Coronary artery (tissue), 2 donors: ENCODE measurements around the gene STK39.

Source experiments
- DNase-seq: peaks from one replicate; pipeline ENCODE4 v3.0.0-alpha.2; 2017; ENCODE audit warnings: low spot score
- H3K27ac ChIP-seq, 2 donors: fragments of 200-600 bp; sonication (generic); one replicate each; pipeline ENCODE4 v1.5.1; 2016 to 2019
- H3K4me3 ChIP-seq: fragments of 200-600 bp; sonication (generic); 2 replicates; pipeline ENCODE4 v1.5.1; 2016; ENCODE audit warnings: mild to moderate bottlenecking, moderate library complexity
- CTCF ChIP-seq: fragments of 200-600 bp; sonication (generic); IDR thresholded peaks from one replicate; pipeline ENCODE4 v1.5.1; 2019; ENCODE audit warnings: antibody characterized with exemption

The STK39 gene

DNA sequence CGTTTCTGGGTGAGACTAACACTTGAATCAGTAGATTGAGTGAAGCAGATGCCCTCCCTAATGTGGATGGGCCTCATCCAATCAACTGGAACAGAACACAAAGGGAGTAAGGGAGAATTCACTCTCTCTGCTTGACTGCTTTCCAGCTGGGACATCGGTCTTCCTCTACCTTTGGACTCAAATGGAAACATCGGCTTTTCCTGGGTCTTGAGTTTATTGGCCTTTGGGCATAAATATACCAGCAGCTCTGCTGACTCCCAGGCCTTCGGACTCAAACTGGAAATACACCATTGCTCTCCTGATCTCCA is 311.6 kb downstream of the STK39 start:
- no peak for TF ChIP-seq CTCF

GRCh38 chr2:167933097-167933814 is 314.1 kb downstream of the STK39 start:
- no peak overlapping the region for H3K27ac ChIP-seq
- no peak for TF ChIP-seq CTCF
- no peak overlapping the region for H3K4me3 ChIP-seq
- no peak for DNase-seq

More for the DNA sequence above, 311.6 kb downstream of the STK39 start:
- no peak overlapping the region for H3K4me3 ChIP-seq
- no peak overlapping the region for H3K27ac ChIP-seq
- DNase-seq, result no peak

- no peak overlapping the region for H3K4me3 ChIP-seq
- no peak for DNase-seq
- TF ChIP-seq CTCF, result no peak
- no peak overlapping the region for H3K27ac ChIP-seq
Observed at GRCh38 chr2:167932123-167932693, 315.2 kb downstream of the STK39 start.

- no peak for DNase-seq
- Histone ChIP-seq H3K4me3 (no peak overlapping the region), H3K27ac (no peak overlapping the region)
- no peak for TF ChIP-seq CTCF
Observed at GRCh38 chr2:167929484-167929883, 317.9 kb downstream of the STK39 start.

DNA sequence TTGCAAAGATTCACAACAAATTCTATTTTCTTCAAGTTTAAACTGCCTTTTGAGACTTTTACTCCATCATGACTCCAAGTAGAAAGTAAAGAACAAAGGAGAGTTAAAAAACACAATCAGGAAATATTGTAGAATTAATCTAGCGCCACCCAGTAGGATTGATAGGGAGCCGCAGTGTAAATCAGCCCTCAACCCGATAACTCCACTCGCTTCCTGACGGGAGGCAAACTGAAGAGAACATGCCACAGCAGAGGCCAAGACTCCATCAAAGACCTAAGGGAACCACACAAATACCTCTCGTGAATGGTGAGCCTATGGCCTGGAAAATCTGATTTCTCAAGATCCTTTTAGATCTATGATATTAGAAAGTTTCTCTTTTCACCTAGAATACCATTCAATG is 319.0 kb downstream of the STK39 start:
- Histone ChIP-seq H3K27ac (no peak overlapping the region), H3K4me3 (no peak overlapping the region)
- DNase-seq, result no peak

DNA sequence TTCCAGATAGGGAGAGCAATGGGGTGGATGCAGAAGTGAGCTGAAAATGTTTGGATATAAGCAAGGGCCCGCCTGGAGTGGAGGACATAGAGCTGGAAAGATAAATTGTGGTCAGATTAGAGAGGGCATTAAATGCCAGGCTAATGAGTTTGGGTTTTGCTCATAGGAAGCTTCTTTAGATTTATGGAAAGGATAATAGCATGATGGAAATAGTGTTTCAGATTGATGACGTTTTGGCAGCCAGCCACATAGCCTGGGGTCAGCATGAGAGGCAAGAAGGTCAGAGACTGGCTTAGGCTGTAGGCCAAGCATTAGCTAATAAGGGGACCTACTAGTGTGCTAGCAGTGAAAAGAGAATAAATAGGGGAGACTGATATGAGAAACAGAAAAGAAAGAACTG is 321.6 kb downstream of the STK39 start:
- Histone ChIP-seq H3K27ac (no peak overlapping the region), H3K4me3 (no peak overlapping the region)
- DNase-seq, result no peak
- TF ChIP-seq CTCF, result no peak

More for the DNA sequence above, 319.0 kb downstream of the STK39 start:
- no peak for TF ChIP-seq CTCF

DNA sequence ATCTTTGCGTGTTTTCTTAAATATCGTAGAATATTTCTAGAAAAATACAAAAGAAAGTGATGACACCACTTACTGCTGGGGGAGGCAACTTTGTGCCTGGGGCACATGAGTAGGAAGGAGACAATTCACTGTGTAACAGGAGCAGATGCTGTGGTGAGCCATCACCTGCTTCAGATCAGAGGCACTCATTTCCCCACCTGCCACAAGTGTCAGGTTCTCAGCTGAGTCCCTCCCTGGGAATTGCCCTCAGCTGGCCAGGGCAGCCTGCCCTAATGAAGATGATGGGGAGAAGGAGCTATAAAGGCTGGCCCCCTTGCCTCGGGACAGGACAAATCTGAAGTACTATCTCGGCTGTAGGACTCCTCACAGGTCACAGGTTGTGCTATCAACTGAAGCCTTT is 322.8 kb downstream of the STK39 start:
- Histone ChIP-seq H3K4me3 (no peak overlapping the region), H3K27ac (no peak overlapping the region)
- DNase-seq, result no peak
- no peak for TF ChIP-seq CTCF
